ENCODE results near the gene GRID2.

GRID2 gene

GRCh38 chr4:92776080-92776479 is 472.3 kb downstream of the GRID2 start:
- no peak for DNase-seq

GRCh38 chr4:92789741-92790140 is 486.0 kb downstream of the GRID2 start:
- DNase-seq: no peak

GRCh38 chr4:92791871-92792440 is 488.2 kb downstream of the GRID2 start:
- DNase-seq: no peak

GRCh38 chr4:92809381-92809780 is 505.6 kb downstream of the GRID2 start:
- no peak for DNase-seq

GRCh38 chr4:92812652-92813051 is 508.9 kb downstream of the GRID2 start:
- no peak for DNase-seq

- no peak for DNase-seq
These were observed 510.9 kb downstream of the GRID2 start for GRCh38 chr4:92814677-92815076.

- DNase-seq: no peak
These were observed 521.5 kb downstream of the GRID2 start for GRCh38 chr4:92825256-92825655.

GRCh38 chr4:92825791-92826190 is 522.0 kb downstream of the GRID2 start:
- DNase-seq: no peak

GRCh38 chr4:92830771-92831170 is 527.0 kb downstream of the GRID2 start:
- no peak for DNase-seq

GRCh38 chr4:92840880-92841279 is 537.1 kb downstream of the GRID2 start:
- no peak for DNase-seq

- DNase-seq: no peak
These were observed 540.0 kb downstream of the GRID2 start for GRCh38 chr4:92843784-92844183.

- no peak for DNase-seq
These were observed 543.3 kb downstream of the GRID2 start for GRCh38 chr4:92847026-92847425.

- DNase-seq: no peak
These were observed 558.7 kb downstream of the GRID2 start for GRCh38 chr4:92862509-92862908.

- DNase-seq: no peak
These were observed 560.3 kb downstream of the GRID2 start for GRCh38 chr4:92864096-92864495.

GRCh38 chr4:92872604-92873003 is 568.8 kb downstream of the GRID2 start:
- no peak for DNase-seq

GRCh38 chr4:92885632-92886031 is 581.9 kb downstream of the GRID2 start:
- DNase-seq: no peak

- no peak for DNase-seq
These were observed 648.7 kb downstream of the GRID2 start for GRCh38 chr4:92952426-92952825.

- DNase-seq: no peak
These were observed 649.1 kb downstream of the GRID2 start for GRCh38 chr4:92952897-92953296.

GRCh38 chr4:92953462-92953861 is 649.7 kb downstream of the GRID2 start:
- no peak for DNase-seq

- DNase-seq: no peak
These were observed 658.1 kb downstream of the GRID2 start for GRCh38 chr4:92961881-92962280.

GRCh38 chr4:92962831-92963230 is 659.1 kb downstream of the GRID2 start:
- DNase-seq: no peak

GRCh38 chr4:92968556-92968955 is 664.8 kb downstream of the GRID2 start:
- no peak for DNase-seq

GRCh38 chr4:92968996-92969395 is 665.2 kb downstream of the GRID2 start:
- no peak for DNase-seq

GRCh38 chr4:92969650-92970379 is 666.0 kb downstream of the GRID2 start:
- DNase-seq: no peak

- DNase-seq: no peak
These were observed 667.2 kb downstream of the GRID2 start for GRCh38 chr4:92970996-92971395.

All from activated CD4-positive, alpha-beta T cell treated with anti-CD3 and anti-CD28 coated beads, Interleukin-2, amount 50 U/mL, for 16 hours (primary cell).